Loucy (cell line): Measurements from ENCODE around the gene TMEM30B.

Experiments
- H2AFZ ChIP-seq: fragments of 200-600 bp; sonication (generic); 2 replicates; pipeline ENCODE4 v1.6.0; 2016; ENCODE audit warnings: antibody characterized with exemption, mild to moderate bottlenecking, low read length, moderate library complexity
- H3F3A ChIP-seq: fragments of 200-600 bp; 2 replicates; pipeline ENCODE4 v1.6.0; 2016; ENCODE audit warnings: antibody characterized with exemption, low read depth, mild to moderate bottlenecking
- H3K27me3 ChIP-seq: fragments of 200-600 bp; sonication (generic); 2 replicates; pipeline ENCODE4 v1.6.1; 2014; ENCODE audit warnings: low read length, mild to moderate bottlenecking; ENCODE audit not compliant: insufficient read depth, poor library complexity, severe bottlenecking
- H3K36me3 ChIP-seq: fragments of 200-600 bp; sonication (generic); 2 replicates; pipeline ENCODE4 v1.6.1; 2016; ENCODE audit warnings: low read length; ENCODE audit not compliant: insufficient read depth
- H3K4me1 ChIP-seq: fragments of 200-600 bp; sonication (generic); 2 replicates; pipeline ENCODE4 v1.5.1; 2014; ENCODE audit warnings: low read length, mild to moderate bottlenecking; ENCODE audit not compliant: insufficient read depth, poor library complexity, severe bottlenecking
- H3K4me2 ChIP-seq: fragments of 200-600 bp; sonication (generic); 2 replicates; pipeline ENCODE4 v1.6.0; 2014; ENCODE audit warnings: antibody characterized with exemption, low read length, low read depth, mild to moderate bottlenecking; ENCODE audit not compliant: poor library complexity, severe bottlenecking
- H3K4me3 ChIP-seq: fragments of 200-600 bp; sonication (generic); 2 replicates; pipeline ENCODE4 v1.5.1; 2014; ENCODE audit warnings: low read length, mild to moderate bottlenecking, mixed read lengths; ENCODE audit not compliant: poor library complexity, severe bottlenecking
- H3K79me2 ChIP-seq: fragments of 200-600 bp; sonication (generic); 2 replicates; pipeline ENCODE4 v1.6.1; 2014; ENCODE audit warnings: low read length; ENCODE audit not compliant: insufficient read depth
- H3K9ac ChIP-seq: fragments of 200-600 bp; sonication (generic); 2 replicates; pipeline ENCODE4 v1.6.0; 2014; ENCODE audit warnings: mild to moderate bottlenecking, low read depth, low read length, moderate library complexity; ENCODE audit not compliant: poor library complexity, severe bottlenecking
- H3K9me2 ChIP-seq: fragments of 200-600 bp; sonication (generic); replicated peaks from 2 replicates; pipeline ENCODE4 v1.6.1; 2016; ENCODE audit warnings: low read depth, low read length, mixed read lengths
- H3K9me3 ChIP-seq: fragments of 200-600 bp; sonication (generic); 2 replicates; pipeline ENCODE4 v1.6.1; 2014; ENCODE audit warnings: mild to moderate bottlenecking, antibody characterized with exemption, low read length, low read depth; ENCODE audit not compliant: insufficient read depth
- H4K20me1 ChIP-seq: fragments of 200-600 bp; sonication (generic); 2 replicates; pipeline ENCODE4 v1.6.0; 2014; ENCODE audit warnings: antibody characterized with exemption, low read length, mild to moderate bottlenecking; ENCODE audit not compliant: insufficient read depth, poor library complexity, severe bottlenecking
- EZH2phosphoT487 ChIP-seq: fragments of 200-600 bp; IDR thresholded peaks from 2 replicates; pipeline ENCODE4 v1.6.1; 2018; ENCODE audit warnings: antibody characterized with exemption, mild to moderate bottlenecking, moderate library complexity, borderline replicate concordance
- TF ChIP-seq, protein P1 (sequence below): fragments of 200-600 bp; sonication (generic); conservative IDR thresholded peaks from 2 replicates; pipeline ENCODE4 v1.5.1; 2014; ENCODE audit warnings: mild to moderate bottlenecking, antibody characterized with exemption, low read length

The TMEM30B gene

DNA sequence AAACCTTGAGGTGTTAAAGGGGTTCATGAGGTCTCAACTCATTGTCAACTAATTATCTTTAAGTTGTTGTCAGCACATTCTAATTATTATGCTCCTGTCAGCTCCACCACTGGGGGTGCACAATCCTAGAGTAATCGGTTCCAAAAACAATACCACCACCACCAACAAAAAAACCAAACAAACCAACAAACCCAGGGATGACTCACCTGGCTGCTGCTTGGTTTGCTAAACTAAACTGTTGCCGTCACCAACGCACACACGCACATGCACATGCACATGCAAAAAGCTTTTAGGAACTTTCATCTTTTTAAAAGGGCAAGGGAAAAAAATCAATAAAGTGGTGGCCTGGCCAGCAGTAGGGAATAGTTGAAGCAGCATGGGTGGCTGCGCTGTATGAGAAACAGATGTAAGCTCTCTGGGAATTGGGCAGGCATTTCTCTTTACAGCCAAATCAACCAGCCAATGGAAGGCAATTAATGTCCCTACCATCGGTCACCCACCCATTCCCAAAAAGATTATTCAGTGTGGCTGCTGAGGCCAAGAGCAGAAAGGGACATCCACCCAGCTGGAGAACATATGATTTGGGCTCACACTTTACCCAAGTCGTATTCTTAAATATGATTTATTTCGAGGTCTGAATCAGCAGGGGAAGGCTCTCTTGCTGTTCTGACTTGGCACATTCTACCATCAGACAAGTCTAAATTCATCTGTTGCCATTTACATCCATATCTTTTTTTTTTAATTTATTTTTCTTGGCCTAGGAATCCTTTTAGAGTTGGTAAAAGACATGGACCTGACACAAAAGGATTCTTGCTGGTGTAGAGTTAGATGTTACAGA is 20.0 kb downstream of the TMEM30B start:
- no peak overlapping the region for H3K9ac ChIP-seq
- H3K9me2 ChIP-seq = no peaks in the 10 kb centered on the region
- TF ChIP-seq, protein P1, sequence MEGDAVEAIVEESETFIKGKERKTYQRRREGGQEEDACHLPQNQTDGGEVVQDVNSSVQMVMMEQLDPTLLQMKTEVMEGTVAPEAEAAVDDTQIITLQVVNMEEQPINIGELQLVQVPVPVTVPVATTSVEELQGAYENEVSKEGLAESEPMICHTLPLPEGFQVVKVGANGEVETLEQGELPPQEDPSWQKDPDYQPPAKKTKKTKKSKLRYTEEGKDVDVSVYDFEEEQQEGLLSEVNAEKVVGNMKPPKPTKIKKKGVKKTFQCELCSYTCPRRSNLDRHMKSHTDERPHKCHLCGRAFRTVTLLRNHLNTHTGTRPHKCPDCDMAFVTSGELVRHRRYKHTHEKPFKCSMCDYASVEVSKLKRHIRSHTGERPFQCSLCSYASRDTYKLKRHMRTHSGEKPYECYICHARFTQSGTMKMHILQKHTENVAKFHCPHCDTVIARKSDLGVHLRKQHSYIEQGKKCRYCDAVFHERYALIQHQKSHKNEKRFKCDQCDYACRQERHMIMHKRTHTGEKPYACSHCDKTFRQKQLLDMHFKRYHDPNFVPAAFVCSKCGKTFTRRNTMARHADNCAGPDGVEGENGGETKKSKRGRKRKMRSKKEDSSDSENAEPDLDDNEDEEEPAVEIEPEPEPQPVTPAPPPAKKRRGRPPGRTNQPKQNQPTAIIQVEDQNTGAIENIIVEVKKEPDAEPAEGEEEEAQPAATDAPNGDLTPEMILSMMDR = no peak; the same call in 1 of the 2 replicates
- no peak for TF ChIP-seq EZH2phosphoT487
- no peaks in the 10 kb centered on the region for H3K4me1 ChIP-seq
- H3K36me3 ChIP-seq = no peaks in the 10 kb centered on the region
- H3K79me2 ChIP-seq = no peaks in the 10 kb centered on the region
- no peak overlapping the region for H2AFZ ChIP-seq
- no peaks in the 10 kb centered on the region for H3K27me3 ChIP-seq
- H3K9me3 ChIP-seq = no peaks in the 10 kb centered on the region
- H3K4me2 ChIP-seq = no peak overlapping the region
- H4K20me1 ChIP-seq = no peaks in the 10 kb centered on the region
- H3F3A ChIP-seq = no peaks in the 10 kb centered on the region
- no peak overlapping the region for H3K4me3 ChIP-seq

DNA sequence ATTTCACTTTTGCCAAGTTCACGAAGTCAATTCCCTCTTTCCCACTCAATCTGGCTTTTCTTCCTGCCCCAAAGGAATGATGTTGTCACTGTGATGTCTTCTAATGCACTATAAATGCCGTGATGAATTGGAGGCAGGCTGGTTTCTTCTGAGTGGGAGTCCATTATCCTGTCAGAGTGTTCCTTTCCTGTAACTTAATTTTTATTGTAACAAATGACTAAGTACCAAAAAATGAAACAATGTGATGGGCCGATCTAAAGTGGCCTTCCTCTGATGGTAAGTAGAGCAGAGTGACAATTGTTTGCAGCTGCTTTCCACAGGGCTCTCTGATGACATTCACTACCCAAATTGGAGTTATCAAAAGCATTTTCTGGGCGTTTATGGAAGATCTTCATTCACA is 22.2 kb downstream of the TMEM30B start:
- TF ChIP-seq EZH2phosphoT487 = no peak
- TF ChIP-seq, protein P1 = no peak
- no peak overlapping the region for H3K4me2 ChIP-seq

DNA sequence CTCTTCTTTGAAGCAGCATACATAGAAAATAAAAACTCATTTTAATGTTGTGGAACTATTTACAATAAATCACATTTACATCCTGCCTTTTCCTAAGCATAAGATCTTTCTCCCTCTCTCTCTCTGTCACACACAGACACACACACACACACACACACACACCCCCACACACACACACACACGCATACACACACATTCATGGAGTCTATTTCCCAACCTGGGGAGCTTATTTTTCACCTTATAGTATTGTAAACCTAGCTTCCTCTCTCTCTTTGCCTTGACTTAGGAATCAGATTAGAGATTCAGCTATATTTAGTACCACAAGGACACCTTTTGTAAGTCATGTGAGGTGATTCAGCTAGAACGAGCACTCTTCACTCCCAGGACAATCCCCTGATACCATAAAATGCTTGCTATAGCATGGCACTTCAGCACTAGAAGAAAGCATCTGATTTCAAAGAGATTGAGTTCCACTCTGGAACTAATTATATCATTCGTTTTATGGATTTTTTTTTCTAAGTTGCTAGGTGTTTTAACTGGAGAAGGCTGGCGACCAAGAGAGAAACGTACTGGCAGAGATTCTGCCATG is 23.6 kb downstream of the TMEM30B start:
- H3F3A ChIP-seq = no peaks in the 10 kb centered on the region
- TF ChIP-seq, protein P1 = no peak
- no peak for TF ChIP-seq EZH2phosphoT487

More for the DNA sequence above, 22.2 kb downstream of the TMEM30B start:
- Histone ChIP-seq H3K36me3 (no peaks in the 10 kb centered on the region), H4K20me1 (no peaks in the 10 kb centered on the region), H2AFZ (no peak overlapping the region), H3K9ac (no peak overlapping the region), H3K27me3 (no peaks in the 10 kb centered on the region), H3K4me1 (no peaks in the 10 kb centered on the region), H3F3A (no peaks in the 10 kb centered on the region), H3K79me2 (no peaks in the 10 kb centered on the region), H3K9me2 (no peaks in the 10 kb centered on the region), H3K4me3 (no peak overlapping the region), H3K9me3 (no peaks in the 10 kb centered on the region)

More for the DNA sequence above, 23.6 kb downstream of the TMEM30B start:
- no peak overlapping the region for H3K4me3 ChIP-seq
- no peaks in the 10 kb centered on the region for H3K79me2 ChIP-seq
- H3K27me3 ChIP-seq = no peaks in the 10 kb centered on the region
- H3K4me1 ChIP-seq = peaks cover 7% of the 10 kb centered on the region
- H3K9me2 ChIP-seq = no peaks in the 10 kb centered on the region
- no peak overlapping the region for H3K4me2 ChIP-seq
- H3K36me3 ChIP-seq = no peaks in the 10 kb centered on the region
- no peak overlapping the region for H2AFZ ChIP-seq
- H3K9ac ChIP-seq = no peak overlapping the region
- no peaks in the 10 kb centered on the region for H3K9me3 ChIP-seq
- H4K20me1 ChIP-seq = no peaks in the 10 kb centered on the region
